Activated CD4-positive, alpha-beta T cell treated with anti-CD3 and anti-CD28 coated beads, Interleukin-2, Interleukin-6, amounts not matched to agents 100 ng/mL and 50 ng/mL, durations not matched to agents 16 hours and 8 hours (primary cell): ENCODE data around the gene HACD3.
"Not testable (repeated sequence)": the region's sequence is repeated elsewhere in the genome, so short reads cannot be mapped to it uniquely, and the experiment has no call there.

Source experiments
- DNase-seq: peaks from one replicate; pipeline ENCODE4 v3.0.0-alpha.2; 2020

The HACD3 gene

DNA sequence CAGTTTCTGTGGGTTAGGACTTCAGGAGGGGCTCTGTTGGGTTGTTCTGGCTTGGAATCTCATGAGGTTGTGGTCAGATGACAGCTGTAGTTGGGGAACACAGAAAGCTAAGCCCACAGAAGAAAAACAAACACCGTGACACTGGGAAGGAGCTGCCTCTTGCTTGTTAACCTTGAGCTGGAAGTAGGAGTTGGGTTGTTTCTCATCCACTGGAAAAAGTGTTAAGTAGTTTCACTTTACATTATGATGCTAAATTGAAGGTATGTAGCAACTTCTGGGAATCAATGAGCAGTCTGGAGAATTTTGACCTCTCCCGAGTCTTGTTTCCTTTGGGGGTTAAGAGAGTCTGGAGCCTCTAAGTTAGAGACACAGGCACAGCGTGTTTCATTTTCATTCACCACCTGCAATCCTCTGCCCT, 20.4 kb downstream of the HACD3 start:
- no peak for DNase-seq

DNA sequence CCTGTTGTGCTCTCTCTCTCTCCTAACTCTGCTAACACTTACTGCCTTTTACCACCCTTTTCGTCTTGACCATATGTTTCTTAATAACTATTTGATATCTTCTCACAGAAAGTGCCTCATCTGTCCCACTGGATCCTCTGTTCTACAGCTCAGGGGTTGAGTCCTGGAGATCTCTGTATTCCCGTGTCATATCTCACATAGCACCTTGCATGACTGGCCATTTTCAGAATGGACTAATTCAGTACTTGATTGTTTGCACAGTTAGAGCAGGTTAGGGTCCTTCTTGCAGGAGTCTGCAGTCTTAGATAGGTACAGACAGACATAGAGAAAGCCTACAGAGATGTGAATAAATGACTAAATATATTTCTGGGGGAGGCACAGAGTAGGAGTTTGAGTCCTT, 20.9 kb downstream of the HACD3 start:
- no peak for DNase-seq

DNA sequence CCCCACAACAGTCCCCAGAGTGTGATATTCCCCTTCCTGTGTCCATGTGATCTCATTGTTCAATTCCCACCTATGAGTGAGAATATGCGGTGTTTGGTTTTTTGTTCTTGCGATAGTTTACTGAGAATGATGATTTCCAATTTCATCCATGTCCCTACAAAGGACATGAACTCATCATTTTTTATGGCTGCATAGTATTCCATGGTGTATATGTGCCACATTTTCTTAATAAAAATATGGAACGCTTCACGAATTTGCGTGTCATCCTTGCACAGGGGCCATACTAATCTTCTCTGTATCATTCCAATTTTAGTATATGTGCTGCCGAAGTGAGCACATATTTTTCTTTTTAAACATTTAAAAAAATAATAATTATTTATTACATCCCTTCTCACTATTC, 22.6 kb downstream of the HACD3 start:
- DNase-seq = not testable (repeated sequence)

DNA sequence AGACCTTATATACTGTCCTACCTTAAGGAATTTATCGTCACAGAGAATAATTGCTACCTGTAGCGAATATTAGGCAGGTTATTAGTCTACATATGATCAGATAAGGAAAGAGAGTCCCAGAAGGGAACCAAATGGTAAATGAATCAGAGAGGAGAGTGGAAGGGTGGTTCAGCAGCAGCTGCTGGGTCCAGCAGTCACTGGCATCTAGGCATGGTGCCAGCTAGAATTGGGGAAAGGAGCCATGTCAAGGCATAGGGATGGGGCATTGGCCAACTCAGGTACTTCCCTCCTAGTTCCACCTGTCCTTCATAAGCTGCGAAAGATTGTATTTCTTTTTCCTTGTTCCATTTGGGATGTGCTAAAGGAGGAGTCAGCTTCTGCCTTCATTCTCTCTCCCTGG, 23.4 kb downstream of the HACD3 start:
- no peak for DNase-seq

DNA sequence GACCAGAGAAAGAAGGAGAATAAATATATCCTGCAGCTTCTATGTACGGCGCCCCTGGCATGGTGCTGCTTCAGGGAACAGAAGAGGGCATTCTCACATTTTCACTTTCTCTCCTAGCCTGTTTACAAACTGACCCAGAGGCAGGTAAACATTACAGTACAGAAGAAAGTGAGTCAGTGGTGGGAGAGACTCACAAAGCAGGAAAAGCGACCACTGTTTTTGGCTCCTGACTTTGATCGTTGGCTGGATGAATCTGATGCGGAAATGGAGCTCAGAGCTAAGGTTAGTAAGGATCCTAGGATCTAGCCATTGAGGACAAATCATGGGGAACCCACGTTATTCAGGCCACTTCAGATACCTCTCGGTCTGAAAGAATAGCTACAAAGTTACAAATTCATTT, 26.4 kb downstream of the HACD3 start:
- DNase-seq = no peak

DNA sequence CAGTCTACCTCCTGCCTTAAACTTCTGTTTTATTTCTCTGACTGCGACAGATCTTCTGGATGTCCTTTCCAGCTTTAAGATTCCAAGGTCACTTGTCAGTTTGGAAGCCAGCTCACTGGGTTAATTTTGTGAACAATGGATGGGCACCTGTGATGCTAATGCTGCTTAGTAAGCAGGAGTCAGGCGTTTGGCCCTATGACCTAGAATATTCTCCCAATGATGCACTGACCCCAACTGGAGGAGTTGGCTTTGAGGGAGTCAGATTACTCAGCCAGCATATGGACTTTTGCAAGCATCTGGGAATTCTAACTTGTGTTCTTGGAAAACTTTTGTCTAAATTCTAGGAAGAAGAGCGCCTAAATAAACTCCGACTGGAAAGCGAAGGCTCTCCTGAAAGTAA, 28.1 kb downstream of the HACD3 start:
- DNase-seq = no peak

DNA sequence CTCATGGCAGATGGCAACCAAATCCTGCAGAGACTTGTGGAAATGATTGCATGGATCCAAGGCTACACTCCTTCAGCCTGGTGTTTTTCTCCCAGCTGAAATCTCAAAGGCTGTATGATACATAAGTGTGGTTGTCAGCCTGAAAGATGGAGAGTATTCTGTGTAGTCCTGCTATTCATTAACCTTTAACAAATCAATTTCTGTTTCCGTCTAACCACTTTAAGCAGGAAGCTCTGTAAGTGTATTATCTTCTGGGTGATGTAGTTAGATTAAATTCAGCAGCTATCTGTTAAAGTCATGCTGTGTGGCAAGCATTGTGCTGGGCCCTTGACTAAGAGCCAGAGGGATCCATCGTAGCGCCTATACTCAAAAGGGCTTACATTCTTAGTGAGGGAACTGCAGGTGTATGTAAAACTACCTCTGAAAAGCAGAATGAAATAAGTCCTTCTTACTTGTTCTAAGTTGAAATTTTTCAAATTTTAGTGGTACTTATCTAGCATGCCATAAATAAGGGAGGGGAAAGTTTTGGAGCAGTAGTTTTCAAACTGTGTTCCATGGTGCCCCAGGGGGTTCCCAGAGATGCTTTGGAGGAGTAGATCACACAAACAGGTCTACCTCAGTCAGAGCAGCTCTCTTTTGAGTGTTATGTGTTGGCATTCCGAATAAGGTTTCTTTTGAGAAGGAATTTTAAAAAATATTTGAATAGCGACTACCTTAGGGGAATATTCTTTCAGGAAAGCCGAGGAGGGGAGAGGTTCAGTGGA, 28.9 kb downstream of the HACD3 start:
- no peak for DNase-seq

DNA sequence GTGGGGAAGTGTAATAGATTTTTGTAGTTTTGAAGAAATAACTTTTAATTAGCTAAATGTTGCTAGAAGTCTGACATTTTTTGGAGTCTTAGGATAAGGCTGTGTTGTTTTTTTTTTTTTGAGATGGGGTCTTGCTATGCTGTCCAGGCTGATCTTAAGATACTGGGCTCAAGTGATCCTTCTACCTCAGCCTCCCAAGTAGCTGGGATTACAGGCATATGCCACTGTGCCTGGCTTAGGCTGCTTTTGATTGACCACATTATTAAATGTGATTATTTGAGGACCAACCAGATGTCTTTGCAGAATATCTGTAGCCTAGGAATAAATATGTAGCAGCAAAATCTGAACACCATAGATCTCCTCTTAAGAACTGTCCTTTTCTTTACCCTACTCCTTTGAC, 29.7 kb downstream of the HACD3 start:
- no peak for DNase-seq

DNA sequence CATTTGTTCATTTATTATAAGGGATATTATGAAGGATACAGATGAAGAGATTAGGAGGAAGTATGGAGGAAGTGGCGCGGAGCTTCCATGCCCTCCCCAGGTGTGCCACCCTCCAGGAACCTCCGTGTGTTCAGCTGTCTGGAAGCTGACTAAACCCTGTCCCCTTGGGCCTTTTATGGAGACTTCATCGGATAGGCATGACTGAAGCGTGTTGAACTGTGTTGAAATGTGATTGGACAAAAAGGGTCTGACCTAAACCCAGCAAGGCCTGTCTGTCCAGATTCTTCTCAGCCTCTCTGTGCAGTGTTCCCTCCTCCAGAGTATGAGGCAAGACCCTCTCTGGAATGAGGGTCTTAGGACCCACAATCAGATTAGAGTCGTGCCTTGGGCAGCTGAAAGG, 31.7 kb downstream of the HACD3 start:
- DNase-seq = no peak

DNA sequence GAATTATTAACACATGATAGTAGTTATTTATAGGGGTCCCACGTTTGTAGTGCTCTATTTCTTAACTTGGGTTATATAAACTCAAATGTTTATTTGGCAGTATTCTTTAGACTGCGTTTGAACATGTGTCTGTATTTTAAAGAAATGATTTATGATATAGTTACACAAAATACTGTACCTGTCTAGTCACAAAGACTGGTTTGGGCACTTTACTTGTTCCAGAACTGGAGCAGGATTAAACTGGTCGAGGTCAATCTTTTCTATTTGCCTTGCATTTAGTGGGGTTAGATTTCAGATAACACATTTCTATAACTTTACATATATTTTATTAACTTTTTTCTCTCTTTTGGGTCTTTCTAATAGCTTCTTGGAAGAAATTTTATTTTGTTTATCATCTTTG, 39.5 kb downstream of the HACD3 start:
- no peak for DNase-seq

DNA sequence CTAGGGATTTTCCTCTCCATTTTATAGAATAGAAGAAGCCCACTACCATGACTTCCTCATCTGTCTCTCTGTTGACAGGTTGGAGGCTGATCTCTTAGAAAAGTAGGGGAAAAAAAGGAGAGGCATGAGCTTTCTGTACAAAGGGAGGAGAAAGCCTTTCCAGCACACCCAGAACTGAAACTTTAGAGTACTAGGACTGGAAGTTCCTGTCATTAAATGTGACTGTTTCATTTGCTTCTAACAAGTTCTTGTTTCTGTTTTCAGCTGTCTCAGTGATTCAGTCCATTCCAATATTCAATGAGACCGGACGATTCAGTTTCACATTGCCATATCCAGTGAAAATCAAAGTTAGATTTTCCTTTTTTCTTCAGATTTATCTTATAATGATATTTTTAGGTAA, 41.7 kb downstream of the HACD3 start:
- no peak for DNase-seq

DNA sequence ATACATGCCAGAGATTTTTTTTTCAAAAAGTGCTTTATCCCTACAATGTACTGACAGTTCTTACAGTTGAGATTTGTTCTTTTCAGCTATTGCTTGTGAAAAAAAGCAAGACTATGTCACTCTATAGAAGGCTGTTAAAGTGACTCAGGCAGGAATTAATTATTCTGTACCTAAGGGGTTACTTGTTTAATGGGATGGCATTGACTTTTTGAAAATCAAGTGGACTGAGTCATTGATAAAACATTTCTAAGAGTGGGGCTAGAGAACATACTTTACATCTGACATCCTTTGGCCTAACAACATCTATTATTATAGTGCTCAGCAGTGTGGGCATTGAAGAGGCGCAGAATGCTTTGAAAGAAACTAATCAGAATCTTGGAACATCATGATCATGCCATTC, 46.4 kb downstream of the HACD3 start:
- no peak for DNase-seq

DNA sequence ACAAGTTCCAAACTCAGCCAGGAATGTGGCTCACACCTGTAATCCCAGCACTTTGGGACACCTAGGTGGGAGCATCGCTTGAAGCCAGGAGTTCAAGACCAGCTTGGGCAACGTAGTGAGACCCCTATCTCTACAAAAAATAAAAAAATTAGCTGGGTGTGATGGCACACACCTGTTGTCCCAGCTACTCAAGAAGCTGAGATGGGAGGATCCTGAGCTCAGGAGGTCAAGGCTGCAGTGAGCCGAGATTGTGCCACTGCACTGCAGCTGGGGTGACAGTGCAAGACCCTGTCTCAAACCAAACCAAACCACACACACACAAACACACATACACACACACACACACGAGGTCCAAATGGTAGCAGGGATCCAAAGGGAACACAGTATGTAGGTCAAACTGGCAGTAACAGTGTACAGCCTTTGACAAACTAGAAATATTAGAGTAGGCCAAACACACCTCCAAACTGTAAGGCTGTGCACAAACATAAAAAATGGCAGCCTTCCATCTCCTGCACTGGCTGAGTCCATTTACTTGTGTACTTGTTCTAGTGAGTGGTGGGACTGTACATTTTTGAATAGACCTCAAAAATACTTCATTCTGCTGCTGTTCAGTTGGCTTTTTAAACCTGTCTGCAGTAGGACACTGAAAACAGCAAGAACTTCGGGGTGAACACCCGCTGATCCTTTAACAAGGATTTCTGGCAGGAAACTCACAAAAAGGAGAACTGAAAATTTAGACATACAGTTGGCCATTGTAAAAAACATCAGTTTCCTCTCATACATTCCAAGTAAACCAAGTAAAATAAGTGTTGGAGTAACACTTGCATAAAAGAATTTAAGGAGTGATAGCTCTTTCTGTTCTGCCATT, 47.1 kb downstream of the HACD3 start:
- DNase-seq = no peak

DNA sequence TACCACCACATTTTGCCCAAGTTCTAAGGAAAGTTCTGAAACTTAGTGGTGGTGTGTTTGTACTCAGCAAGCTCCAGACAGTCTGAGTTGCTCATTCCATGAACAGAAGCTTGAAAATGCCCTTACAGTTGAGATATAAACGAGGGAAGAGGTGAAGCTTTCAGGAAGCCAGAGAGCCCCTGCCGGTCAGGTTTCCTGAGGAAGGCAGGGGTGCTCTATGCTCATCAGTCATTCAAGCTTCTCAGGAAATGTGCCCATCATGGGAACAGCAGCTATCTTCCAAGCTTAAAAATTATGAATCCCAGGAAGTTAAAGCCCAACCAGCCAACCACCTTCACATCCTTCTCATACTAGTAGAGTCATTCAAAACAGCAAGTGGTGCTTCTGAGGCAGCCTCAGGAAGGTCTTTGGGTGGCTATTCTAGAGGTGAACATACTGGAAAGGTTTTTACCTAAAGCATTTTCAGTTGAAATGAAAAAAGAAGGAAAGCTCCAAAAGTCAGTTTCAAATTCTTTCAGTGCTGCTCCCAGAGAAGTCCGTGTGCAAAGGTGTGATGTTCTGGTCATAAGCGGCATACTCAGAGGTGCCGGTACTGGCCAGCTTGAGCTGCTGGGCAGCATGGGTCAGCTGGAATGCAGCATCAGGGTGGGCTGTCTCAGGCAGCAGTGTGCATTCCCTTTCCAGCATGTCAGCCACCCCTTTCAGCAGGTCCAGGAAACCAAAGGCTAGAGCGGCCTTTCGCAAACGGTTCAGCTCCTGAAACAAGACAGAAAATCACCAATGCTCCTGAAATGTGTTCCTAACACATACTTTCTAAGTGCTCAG, 48.9 kb downstream of the HACD3 start:
- no peak for DNase-seq

DNA sequence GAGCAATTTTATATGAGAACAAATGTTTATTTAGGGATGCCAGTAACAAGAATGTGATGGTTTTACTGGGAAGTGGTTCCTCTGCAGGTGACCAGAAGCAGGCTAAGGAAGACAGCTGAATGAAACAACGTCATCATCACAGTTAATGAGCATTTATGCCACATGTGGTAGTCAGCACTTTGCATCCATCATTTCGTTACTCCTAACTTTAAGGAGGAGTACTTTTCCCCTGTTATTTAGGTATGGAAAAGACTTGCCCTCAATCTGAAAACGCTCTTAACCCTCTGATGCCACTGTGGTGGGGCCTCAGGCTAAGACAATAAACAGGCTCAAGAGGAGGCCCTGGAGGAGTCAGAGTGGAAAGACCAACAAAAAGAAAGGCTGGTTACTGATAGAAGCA, 49.5 kb downstream of the HACD3 start:
- no peak for DNase-seq

DNA sequence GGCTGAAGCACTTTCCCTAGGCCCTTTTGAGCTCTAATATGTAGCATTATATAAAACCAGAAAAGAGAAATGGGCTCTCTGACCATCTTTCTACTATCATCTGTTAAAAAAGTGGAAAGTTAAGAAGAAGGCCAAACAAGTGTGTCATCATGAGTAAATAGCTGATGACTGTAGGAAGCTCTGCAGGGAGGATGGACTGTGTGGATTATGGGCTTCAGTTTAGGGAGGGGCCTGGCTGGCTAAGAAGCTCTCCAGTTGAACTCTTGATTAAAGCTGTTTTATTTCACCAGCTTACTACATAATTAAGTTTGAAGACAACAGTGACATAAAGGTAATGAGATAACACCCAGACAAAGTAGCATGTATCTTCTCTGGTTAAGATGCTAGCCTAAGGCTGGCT, 50.0 kb downstream of the HACD3 start:
- DNase-seq = no peak

DNA sequence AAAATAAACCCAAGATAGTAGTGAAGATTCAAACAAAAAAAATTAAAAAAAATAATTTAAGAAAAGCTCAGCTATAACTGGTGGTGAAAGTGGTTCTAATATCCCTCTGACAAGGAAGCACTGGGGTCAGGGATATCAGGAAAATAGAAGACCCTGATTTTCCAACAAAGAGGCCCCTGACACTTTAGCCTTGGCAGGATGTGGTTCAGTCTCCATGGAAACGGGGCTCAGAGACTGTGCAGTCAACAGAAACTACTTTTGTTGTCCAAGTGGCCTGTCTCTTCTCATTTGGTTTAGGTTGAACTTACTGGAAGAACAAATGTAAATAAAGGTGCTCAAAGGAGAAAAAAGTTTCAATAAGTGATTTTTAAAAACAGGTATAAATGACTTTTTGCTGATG, 53.4 kb downstream of the HACD3 start:
- DNase-seq = peak; percentile 63

DNA sequence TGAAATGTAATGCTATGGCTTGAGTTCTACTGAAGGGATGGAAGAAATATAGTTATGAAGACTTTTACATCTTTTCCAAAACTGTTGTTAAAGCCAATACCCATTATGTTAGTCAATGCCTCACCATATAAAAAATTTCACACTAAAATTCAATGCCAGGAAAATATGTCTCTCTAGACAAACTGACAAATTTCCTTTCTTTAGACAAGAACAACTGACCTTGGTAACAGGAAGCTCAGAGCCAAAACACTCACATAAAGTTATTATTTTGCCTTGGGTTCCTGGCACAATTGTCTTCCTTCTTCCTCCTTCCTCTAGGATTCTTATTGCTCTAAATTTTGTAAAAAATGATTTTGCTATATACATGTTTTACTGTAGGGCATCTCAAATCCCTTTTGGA, 54.0 kb downstream of the HACD3 start:
- no peak for DNase-seq

DNA sequence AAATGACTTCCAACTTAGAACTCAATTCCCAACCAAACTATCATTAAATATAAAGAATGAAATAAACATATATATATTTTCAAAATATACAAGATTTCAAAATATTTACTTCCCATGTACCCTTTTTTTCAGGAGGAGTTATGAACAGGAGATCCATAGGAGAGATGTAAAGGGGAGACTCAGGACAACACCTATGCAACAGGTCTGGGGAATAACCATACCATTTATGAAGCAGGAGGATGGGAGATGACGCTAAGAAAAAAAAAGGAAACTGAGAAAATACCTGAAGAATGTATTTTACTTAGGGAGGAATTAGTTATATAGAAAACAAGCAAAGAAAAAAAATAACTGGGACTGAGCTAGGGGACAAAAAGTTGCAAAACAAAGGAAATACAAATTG, 56.8 kb downstream of the HACD3 start:
- DNase-seq = no peak

DNA sequence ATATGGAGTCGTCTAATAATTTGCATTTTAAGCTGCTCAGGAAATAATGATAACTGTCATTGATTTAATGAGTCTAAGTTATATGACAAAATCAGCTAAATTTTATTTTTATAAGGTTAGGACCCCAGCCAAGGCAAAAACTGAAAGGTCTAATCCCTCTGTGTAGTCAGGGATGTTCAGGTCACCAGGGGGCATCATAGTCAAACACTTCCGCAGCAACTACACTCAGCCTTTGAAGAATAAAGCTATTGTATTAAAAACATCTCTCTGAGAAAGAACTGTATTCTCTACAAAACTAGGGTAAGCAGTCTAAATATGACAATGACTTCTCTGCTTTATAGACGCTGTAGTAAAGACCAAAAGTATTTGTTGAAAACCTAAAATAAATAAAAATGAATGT, 65.7 kb downstream of the HACD3 start:
- no peak for DNase-seq

DNA sequence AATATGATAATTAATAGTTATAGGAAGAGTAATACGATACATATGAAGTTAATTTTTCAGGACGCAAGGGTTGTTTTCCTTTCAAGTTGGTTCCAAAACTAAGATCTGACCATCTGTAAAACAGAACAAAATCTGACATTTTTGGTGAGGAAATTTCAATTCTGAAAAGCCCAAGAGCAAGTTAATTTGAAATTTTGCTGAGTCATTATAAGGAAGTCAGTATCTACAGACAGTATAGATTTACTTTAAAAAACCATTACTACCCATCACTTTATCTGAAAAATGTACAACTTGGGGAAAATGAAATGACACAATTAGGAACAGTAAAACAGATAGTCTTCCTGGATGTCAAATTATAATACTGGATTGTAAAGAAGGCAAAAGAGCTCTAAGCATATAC, 68.2 kb downstream of the HACD3 start:
- DNase-seq = no peak

DNA sequence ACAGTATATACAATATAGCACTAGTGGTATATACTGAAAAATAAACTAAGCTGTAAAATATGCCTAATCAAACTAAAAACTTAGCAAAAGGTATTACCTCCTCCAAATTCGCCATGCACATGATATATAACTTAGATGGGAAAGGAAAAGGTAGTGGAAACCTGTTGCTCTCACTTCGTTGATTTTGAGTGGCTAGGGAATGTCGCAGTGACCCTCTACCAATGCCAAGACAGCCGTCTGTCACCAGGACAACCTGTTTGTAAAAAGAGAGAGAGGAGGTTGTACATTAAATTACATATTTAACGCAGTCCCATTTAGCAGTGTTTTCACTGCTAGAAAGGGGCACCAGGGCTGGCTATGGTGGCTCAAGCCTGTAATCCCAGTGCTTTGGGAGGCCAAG, 69.4 kb downstream of the HACD3 start:
- DNase-seq = no peak

DNA sequence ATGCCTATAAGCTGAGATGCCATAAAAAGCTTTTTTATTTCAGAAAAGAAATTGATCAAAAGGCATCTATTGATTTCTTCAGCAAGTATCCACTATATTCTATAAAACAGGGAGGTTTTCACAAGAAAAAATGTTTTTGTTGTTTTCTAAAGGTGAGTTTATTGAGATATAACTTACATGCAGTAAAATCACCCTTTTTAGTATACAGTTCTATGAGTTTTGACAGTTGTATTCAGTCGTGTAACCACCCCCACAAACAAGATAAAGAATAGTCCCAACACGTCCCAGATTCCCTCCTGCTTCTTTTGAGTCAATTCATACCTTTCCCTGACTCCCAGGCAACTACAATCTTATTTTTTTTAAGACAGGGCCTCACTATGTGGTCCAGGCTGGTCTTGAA, 72.9 kb downstream of the HACD3 start:
- no peak for DNase-seq

DNA sequence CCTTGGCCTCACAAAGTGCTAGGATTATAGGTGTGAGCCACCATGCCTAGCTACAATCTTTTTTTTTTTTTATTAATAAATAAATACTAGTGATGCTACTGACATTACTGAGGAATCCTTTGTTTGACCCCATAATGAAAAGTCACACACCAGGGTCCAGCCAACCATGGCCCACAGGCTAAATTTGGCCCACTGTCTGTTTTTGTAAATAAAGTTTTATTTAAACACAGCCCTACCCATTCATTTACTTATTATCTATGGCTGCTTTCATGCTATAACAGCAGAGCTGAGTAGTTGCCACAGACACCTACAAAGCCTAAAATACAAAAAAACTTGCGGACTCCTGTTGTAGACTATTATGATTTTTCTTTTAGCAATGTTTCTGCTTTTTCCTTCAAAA, 73.3 kb downstream of the HACD3 start:
- DNase-seq = no peak
